LNCaP clone FGC (cell line): ENCODE measurements around the gene SLC35B2.

Source experiments
- DNase-seq: peaks from one replicate; pipeline ENCODE4 v3.0.0-alpha.2; 2011; ENCODE audit warnings: low read depth
- H3K4me3 ChIP-seq: 2 replicates; pipeline ENCODE4 v1.5.1; 2011; ENCODE audit warnings: mild to moderate bottlenecking, low read depth, low read length, control low read depth
- TF ChIP-seq, protein P1 (sequence below): IDR thresholded peaks from 2 replicates; pipeline ENCODE4 v1.5.1; 2012; ENCODE audit warnings: mild to moderate bottlenecking; ENCODE audit not compliant: control insufficient read depth, insufficient read depth; ENCODE audit errors: extremely low read depth

Gene SLC35B2

GRCh38 chr6:44257753-44258324, 511 bp upstream of the SLC35B2 start:
- no peak for DNase-seq
- H3K4me3 ChIP-seq, result peak overlapping the region; percentile 83

DNA sequence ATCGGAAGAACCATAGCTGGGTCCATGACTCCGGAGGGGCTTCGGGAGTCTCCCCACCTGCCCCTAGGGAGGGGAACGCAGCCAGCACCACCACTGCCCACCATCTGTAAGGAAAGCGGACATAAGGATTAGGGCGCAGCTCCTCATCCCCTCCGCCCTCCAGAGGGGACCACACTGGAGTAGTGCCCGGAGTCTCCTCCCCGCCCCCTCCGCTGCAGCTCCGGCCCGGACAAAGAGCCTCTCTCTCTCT, 628 bp downstream of the SLC35B2 start:
- no peak for DNase-seq
- H3K4me3 ChIP-seq, result peak overlapping the region; percentile 83
- TF ChIP-seq, protein P1, sequence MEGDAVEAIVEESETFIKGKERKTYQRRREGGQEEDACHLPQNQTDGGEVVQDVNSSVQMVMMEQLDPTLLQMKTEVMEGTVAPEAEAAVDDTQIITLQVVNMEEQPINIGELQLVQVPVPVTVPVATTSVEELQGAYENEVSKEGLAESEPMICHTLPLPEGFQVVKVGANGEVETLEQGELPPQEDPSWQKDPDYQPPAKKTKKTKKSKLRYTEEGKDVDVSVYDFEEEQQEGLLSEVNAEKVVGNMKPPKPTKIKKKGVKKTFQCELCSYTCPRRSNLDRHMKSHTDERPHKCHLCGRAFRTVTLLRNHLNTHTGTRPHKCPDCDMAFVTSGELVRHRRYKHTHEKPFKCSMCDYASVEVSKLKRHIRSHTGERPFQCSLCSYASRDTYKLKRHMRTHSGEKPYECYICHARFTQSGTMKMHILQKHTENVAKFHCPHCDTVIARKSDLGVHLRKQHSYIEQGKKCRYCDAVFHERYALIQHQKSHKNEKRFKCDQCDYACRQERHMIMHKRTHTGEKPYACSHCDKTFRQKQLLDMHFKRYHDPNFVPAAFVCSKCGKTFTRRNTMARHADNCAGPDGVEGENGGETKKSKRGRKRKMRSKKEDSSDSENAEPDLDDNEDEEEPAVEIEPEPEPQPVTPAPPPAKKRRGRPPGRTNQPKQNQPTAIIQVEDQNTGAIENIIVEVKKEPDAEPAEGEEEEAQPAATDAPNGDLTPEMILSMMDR, result no peak

More at GRCh38 chr6:44257753-44258324, 511 bp upstream of the SLC35B2 start:
- TF ChIP-seq, protein P1, result no peak

GRCh38 chr6:44255871-44256774, 1.2 kb downstream of the SLC35B2 start:
- no peak for DNase-seq

DNA sequence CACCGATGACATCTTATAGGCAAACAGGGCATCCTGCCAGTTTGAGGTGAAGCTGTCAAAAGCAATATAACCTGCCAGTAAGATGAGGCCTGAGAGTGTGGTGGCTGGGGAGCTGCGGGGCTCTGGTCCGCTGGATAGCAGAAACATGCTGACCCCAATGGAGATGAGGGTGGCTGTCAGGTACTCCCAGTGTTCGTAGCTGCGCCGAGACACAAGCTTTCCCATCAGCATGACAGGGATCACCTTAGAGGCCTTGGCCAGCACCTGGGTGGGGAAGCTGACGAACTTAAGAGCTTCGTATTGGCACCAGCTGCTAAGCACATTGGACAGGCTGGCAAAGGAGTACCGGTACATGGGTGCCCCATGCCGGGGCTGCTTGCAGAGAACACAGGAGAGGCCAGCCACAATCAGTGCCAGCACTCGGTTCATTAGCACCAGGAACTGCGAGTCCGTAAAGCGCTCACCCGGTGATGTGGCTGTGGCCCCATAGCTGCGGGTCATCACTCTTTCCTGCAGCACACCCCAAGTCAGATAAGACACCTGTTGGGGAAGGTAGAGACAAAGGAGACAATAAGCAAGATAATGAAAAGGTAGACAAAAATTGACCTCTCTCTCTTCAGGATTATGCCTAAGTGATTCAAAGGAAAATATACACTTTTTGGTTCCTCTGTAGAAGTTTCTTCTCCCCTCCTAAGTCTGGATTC, 2.1 kb downstream of the SLC35B2 start:
- no peak for DNase-seq
- H3K4me3 ChIP-seq, result no peak overlapping the region

More at GRCh38 chr6:44255871-44256774, 1.2 kb downstream of the SLC35B2 start:
- TF ChIP-seq, protein P1, result no peak
- peak overlapping the region; percentile 83 for H3K4me3 ChIP-seq

GRCh38 chr6:44254191-44255104, 2.9 kb downstream of the SLC35B2 start:
- no peak overlapping the region for H3K4me3 ChIP-seq
- DNase-seq, result no peak
- TF ChIP-seq, protein P1, result no peak

More for the DNA sequence above, 2.1 kb downstream of the SLC35B2 start:
- TF ChIP-seq, protein P1, result no peak
